GM18951 (cell line): ENCODE measurements around the gene USP32.

ENCODE experiments used
- POLR2A ChIP-seq: IDR thresholded peaks from 4 replicates; pipeline ENCODE4 v1.6.1; 2011; ENCODE audit warnings: mild to moderate bottlenecking; ENCODE audit not compliant: insufficient read length, insufficient read depth; ENCODE audit errors: extremely low read depth
- in situ Hi-C: fragments of 300-500 bp; cut with MboI; formaldehyde crosslinking; loops from one replicate; pipeline ENCODE4 v1.12.0; 2022; ENCODE audit warnings: low sequenced_read_pairs, mixed read lengths, inconsistent platforms; ENCODE audit not compliant: unreplicated experiment

Gene USP32

DNA sequence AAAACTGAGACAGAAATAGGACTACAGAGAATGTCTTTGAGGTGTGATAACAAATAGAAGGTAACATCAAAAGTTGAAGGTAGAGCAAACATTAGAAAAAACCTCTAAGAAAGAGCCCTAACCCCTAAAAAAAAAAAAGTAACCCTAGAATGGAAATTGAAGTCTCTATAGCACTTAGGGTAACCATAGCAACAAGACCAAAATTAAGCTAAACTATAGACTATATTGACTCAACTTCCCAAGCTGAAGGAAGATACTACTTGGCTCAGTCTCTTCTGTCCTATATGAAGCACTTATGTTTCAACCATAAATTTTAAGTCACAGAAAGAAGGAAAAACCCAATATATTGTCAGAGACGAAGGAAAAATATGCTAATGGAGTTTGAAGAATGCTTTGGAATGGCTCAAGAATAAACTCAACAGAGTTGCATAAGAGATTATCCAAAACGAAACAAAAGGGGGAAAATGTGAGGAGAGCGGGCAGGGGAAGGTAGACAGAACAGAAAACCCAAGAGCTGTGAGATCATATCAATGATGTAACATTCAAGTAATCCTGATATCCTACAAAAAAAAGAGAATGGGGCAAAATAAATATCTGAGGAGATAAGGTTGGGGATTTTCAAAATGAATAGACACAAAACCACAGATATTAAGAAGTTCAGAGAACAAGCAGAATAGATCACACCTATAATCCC, 88.4 kb downstream of the USP32 start:
- TF ChIP-seq POLR2A = no peak
- in situ Hi-C loops = no loop called here

DNA sequence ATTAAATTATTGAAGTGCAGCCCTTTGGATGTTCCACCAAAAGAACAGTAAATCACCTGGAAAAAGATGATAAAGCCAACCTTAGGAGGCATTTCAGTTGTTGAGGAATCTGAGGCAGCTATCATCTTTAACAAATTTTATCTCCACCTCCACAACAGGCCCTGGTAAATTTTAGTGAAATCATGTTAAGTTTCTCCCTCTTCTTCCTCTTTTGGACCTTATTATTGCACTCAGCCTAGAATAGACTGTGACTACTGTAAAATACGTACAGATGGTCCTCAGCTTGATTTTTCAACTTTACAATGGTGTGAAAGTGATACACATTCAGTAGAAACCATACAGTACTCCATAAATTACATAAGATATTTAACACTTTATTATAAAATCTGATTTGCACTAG, 90.3 kb downstream of the USP32 start:
- in situ Hi-C loops = no loop called here
- TF ChIP-seq POLR2A = no peak

DNA sequence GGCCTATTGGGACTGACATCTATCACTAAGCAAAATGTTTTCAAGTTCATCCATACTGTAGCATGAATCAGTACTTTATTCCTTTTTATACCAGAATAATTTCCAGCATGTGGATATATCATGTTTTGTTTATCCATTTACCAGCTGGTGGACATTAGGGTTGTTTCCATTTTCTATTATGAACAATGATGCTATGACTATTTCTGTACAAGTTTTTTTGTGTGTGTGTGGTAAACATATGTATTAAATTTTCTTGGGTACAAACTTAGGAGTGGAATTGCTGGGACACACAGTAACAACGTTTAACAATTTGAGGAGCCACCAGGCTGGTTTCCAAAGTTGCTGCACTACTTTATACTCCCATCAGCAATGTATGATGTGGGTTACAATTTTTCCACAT, 91.0 kb downstream of the USP32 start:
- in situ Hi-C loops = no loop called here
- no peak for TF ChIP-seq POLR2A

DNA sequence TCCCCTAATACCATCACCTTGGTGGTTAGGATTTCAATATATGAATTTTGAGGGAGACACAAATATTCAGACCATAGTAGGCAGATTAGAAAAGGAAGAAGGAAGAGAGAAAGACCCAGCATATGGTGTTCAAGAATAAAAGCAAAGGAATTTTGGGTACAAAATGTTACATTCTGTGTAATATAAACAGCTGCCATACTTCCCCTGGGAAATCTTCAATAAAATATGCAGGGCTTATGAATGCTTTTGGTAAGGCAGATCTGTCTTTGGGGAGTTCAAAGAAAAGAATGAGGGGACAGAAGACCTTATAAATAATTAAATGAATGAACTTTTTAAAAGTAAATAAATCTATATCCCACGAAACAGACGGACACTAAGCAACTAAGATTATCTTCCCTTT, 91.9 kb downstream of the USP32 start:
- no peak for TF ChIP-seq POLR2A
- in situ Hi-C loops = no loop called here

DNA sequence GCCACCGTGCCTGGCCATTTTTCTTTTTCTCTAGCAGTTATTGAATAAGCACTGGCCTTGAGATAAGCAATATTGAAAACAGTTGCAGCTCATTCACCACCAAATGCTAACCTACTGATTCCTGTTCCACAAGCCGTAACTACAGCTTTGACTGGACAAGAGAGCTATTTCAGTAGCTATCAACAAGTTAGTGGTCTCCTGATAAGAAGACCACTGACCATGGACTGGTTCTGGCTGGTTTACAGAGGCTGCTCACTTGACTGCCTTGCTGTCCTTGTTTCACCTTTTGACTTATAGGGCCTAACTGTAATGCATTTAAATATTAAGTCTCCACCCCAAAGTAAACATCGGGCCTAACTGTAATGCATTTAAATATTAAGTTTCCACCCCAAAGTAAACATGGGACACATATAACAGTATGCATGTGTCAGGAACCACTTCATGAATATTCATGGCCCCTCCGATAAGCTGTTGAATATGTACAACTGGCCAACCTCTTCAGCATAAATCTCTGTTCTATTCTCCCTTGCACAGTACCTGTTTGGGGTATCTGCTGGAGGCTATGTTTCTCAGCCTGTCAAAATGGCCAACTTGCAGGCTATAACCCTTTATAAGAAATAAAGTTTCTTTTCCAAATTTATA, 94.1 kb downstream of the USP32 start:
- in situ Hi-C loops = no loop called here
- no peak for TF ChIP-seq POLR2A

DNA sequence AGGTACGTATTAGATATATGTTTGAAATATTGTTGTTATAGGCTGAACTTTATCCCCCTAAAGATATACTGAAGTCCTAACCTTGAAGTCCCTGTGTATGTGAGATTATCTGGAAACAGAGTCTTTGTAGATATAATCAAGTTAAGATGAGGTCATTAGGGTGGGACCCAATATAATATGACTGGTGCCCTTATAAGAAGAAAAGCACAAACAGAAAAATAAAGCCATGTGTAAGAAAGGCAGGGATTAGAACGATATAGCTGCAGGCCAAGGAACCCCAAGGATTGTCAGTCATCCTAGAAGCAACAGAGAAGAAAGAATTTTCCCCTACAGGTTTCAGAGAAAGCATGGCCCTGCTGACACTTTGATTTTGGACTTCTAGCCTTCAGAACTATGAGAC, 95.8 kb downstream of the USP32 start:
- in situ Hi-C loops = no loop called here
- no peak for TF ChIP-seq POLR2A

DNA sequence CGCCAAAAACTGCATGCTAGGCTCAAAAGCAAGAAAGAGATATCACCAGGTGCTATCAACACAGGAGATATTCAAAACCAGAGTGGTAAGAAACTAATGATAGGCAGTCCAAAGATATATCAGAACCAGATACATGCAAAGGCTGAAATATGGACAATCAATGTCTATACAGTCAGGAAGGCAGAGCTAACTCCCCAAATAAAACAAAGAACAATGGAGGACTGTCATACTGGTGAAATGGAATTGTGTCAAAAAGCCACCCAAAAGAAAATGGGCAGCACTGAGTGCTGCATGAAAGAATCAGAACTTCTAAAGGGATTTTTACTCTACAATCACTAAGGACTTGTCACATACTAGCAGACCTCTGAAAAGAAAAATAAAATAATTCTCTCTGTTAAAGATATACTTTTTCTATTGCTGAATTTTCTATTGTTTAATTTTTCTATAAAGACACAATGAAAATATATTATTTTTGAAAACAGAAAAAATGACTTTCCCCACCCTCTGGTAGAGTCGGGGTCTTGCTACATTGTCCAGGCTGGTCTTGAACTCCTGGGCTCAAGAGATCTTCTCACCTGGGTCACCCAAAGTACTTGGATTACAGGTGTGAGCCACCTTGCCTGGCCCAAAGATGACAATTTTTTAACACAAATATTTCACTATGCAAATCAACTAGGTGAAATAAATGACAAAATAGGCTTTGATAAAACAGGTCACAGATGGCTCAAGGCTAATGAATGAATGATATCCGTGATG, 98.2 kb downstream of the USP32 start:
- in situ Hi-C loops = no loop called here

DNA sequence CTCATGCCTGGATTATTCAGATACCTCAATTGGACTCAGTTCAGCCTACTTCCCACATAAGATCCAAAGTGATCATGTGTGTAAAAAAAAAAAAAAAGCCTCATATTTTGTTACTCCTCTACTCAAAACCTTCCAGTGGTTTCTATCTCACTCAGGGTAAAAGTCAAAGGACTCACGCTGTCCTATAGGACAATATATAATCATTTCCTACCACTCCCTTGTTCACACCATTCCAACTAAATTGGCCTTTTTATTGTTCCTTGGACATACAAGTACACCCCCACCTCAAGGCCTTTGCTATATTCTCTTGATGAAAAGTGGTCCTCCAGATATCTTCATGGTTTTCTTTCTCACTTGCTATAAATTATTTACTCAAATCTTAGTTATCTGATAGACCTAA, 99.2 kb downstream of the USP32 start:
- TF ChIP-seq POLR2A = no peak
- in situ Hi-C loops = no loop called here

More for the DNA sequence above, 98.2 kb downstream of the USP32 start:
- TF ChIP-seq POLR2A = no peak

DNA sequence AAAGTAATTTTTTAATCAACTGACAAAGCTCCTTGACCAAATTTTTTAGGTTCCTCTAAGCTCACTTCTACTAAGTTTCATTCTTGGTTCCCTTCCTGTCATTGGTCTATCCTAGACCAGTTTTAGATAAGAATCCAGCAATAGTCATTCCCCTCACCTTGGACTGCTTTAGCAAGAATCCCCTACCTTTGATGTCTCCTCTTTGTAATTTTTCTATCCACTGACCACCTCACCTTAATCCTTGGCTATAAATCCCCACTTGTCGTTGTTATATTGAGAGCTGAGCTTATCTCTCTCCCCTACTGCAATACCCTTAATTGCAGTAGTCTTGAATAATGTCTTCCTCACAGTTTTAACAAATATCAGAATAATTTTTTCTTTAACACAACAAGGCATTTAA, 107.2 kb downstream of the USP32 start:
- in situ Hi-C loops = no loop called here
- TF ChIP-seq POLR2A = no peak

DNA sequence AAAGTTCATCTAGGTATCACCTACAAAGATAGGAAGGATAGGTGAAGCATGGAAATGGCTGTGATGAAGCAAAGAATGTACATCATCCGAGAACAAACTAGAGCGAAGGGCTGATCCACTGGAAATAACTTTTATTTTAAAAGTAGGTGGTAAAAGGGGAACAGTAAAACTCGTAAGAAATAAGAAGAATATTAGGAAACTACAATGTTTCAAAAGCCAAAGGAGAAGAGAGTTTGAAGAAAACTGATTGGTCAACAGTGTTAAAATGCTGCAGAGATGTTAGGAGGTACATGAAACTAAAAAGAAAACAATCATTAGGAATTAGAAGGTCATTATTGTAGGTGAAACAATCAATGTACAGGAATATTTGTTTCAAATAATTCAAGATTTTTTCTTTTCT, 108.1 kb downstream of the USP32 start:
- in situ Hi-C loops = no loop called here
- no peak for TF ChIP-seq POLR2A

DNA sequence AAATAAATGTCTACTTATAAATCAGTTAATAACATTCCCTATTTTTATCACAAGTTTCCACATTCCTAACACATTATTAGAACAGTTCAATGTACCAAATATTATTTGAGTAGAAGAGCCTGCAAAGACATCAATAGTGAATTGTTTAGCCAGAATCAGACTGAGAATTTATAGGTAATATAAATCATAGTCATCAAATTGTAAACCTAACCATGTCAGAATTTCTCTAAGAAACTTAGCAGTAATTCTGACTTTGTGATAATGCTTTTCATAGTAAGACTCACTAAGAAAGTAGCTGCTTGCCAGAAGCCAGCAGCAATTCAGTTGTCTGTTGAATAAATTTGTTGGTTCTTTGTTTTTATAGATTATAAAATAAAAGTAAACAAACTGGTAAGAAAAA, 111.3 kb downstream of the USP32 start:
- in situ Hi-C loops = no loop called here
- no peak for TF ChIP-seq POLR2A

DNA sequence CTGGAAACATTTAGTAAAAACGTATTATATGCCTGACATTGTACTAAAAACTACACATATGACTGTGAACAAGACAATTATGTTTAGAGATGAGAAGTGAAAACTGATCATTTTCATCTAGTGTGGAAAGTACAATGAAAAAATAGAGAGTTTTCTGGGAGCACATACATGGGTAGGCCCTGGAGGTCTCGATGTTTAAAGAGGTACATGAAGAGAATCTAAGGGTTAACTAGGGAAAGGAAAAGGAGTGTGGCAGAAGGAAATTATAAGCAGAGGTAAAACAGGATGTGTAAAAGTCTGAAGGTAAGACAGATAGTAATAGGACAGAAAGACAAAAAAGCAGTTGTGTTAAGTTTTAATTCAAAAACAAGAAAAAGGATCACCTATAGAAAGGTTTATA, 113.7 kb downstream of the USP32 start:
- no peak for TF ChIP-seq POLR2A
- in situ Hi-C loops = no loop called here

DNA sequence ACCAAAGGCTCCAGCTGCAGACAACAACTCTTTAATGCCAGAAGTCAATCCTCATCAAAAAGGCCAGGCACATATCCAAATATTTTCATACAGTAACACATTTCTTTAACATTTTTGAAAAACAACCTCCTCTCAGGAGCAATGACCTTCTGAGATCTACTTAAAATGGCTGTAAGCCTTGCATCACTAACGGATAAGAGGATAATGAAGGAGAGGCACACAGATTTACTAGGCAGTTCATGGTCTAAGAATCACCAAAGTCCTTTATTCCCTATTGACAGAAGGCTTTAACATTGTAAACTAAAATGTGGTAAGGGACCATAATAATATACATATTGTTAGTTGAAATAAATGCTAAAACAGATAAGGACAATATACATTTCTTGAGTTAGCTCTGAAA, 114.7 kb downstream of the USP32 start:
- in situ Hi-C loops = no loop called here
- no peak for TF ChIP-seq POLR2A

DNA sequence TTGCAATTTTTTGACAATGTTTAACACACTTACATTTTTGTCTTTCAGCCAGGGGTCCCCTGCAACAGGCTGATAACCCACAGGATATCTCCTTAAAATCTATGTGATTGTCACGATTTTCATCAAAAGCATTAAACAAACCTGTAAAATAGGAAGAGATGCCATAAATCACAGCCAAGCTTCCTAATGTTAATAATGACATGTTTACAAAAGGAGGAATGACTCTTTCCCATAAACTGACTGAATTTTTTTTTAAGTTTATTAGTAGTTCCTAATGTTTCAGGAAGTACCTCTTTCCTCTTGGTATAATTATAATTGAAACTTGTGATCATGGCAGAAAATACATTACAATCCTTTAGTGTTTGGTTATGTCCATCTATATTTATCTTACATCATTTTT, 122.5 kb downstream of the USP32 start:
- TF ChIP-seq POLR2A = no peak
- in situ Hi-C loops = no loop called here
